Panc1 (cell line): ENCODE measurements around the gene MAP2K6. TPM values are rescaled to one million over a fixed set of nuclear protein-coding genes. Genes with fewer than 3 reads are reported as not detected.

ENCODE experiments used
- ATAC-seq: fragments of 200-7000 bp; cut with Tn5 transposase; 2 replicates; pipeline ENCODE4 v1.9.1; 2020; ENCODE audit warnings: mild to moderate bottlenecking, moderate library complexity
- BruUV-seq: library from RNA; stranded (reverse); fragments of 400-500 nt; replicated peaks from 2 replicates; lab custom pipeline; 2021; lab: Mats Ljungman, UMichigan
- CTCF ChIA-PET: fragments of 300-600 bp; sonication (Branson Sonifier 250); formaldehyde crosslinking; loops from one replicate; lab custom pipeline; 2022; ENCODE audit warnings: antibody characterized with exemption; lab: Charles Lee
- POLR2A ChIA-PET: fragments of 300-600 bp; sonication (Branson Sonifier 250); formaldehyde crosslinking; loops from one replicate; lab custom pipeline; 2022; ENCODE audit warnings: antibody characterized with exemption; lab: Charles Lee
- DNase-seq: peaks from one replicate; pipeline ENCODE4 v3.0.0-alpha.2; 2010; ENCODE audit warnings: low read depth, low spot score
- H3K27ac ChIP-seq: 2 replicates; pipeline ENCODE4 v1.5.1; 2011; ENCODE audit warnings: mild to moderate bottlenecking, low read length, inconsistent platforms
- H3K27me3 ChIP-seq: fragments of 200-500 bp; sonication (Bioruptor generic); 2 replicates; pipeline ENCODE4 v1.6.0; 2014; ENCODE audit warnings: low read length, inconsistent platforms; ENCODE audit not compliant: control insufficient read depth, insufficient read depth
- H3K36me3 ChIP-seq: fragments of 200-500 bp; sonication (Bioruptor generic); 2 replicates; pipeline ENCODE4 v1.5.1; 2014; ENCODE audit warnings: inconsistent platforms, mild to moderate bottlenecking, low read length, moderate library complexity; ENCODE audit not compliant: control insufficient read depth, insufficient read depth
- H3K4me1 ChIP-seq: 2 replicates; pipeline ENCODE4 v1.5.1; 2011; ENCODE audit warnings: inconsistent platforms, mild to moderate bottlenecking, low read length, moderate library complexity; ENCODE audit not compliant: control insufficient read depth, insufficient read depth
- H3K4me3 ChIP-seq, 2 experiments: 2 replicates each; pipeline ENCODE4 v1.5.1; 2011 to 2012; ENCODE audit warnings: low read depth in 2 of 2, low read length in 2 of 2, mild to moderate bottlenecking in 2 of 2, inconsistent platforms in 1 of 2, moderate library complexity in 1 of 2
- H3K9me3 ChIP-seq: fragments of 200-500 bp; sonication (Bioruptor generic); 2 replicates; pipeline ENCODE4 v1.5.1; 2014; ENCODE audit warnings: low read depth, mild to moderate bottlenecking, inconsistent platforms, low read length, moderate library complexity; ENCODE audit not compliant: control insufficient read depth, insufficient read depth
- POLR2AphosphoS5 ChIP-seq: IDR thresholded peaks from 2 replicates; pipeline ENCODE4 v1.6.1; 2012; ENCODE audit warnings: mild to moderate bottlenecking, low read depth, low read length, moderate library complexity
- SIN3A ChIP-seq: IDR thresholded peaks from 2 replicates; pipeline ENCODE4 v1.6.1; 2012; ENCODE audit warnings: low read depth, mild to moderate bottlenecking, low read length, moderate library complexity, borderline replicate concordance; ENCODE audit not compliant: insufficient read depth
- TCF7L2 ChIP-seq: IDR thresholded peaks from 2 replicates; pipeline ENCODE4 v1.6.1; 2011; ENCODE audit warnings: mild to moderate bottlenecking, low read depth, low read length, inconsistent platforms
- in situ Hi-C: cut with HindIII; loops from 2 replicates; pipeline ENCODE4 v1.10.0; 2016; ENCODE audit warnings: low sequenced_read_pairs, low pct_unique_long_range_greater_than_20kb
- intact Hi-C: fragments of 100-400 bp; cut with micrococcal nuclease; formaldehyde crosslinking; loops from one replicate; pipeline ENCODE4 v1.10.0; 2022; ENCODE audit not compliant: unreplicated experiment
- total RNA-seq: library from RNA; stranded (reverse); gene quantifications from one replicate; pipeline ENCODE4 v1.2.1, GENCODE V29; 2021; ENCODE audit not compliant: unreplicated experiment
- TF ChIP-seq, protein P1 (sequence below), 2 experiments: IDR thresholded peaks; 2 replicates each; pipeline ENCODE4 v1.6.1; 2011 to 2012; ENCODE audit warnings: low read depth in 2 of 2, control low read depth in 1 of 2, low read length in 1 of 2, mild to moderate bottlenecking in 1 of 2, moderate library complexity in 1 of 2; ENCODE audit not compliant: insufficient read depth in 1 of 2
- TF ChIP-seq, protein P2 (sequence below): fragments of 450-650 bp; IDR thresholded peaks from 2 replicates; pipeline ENCODE4 v1.5.1; 2017; ENCODE audit warnings: mild to moderate bottlenecking

MAP2K6 gene
- total RNA-seq, 1 experiment from 2014 or later: 11.8 TPM

DNA sequence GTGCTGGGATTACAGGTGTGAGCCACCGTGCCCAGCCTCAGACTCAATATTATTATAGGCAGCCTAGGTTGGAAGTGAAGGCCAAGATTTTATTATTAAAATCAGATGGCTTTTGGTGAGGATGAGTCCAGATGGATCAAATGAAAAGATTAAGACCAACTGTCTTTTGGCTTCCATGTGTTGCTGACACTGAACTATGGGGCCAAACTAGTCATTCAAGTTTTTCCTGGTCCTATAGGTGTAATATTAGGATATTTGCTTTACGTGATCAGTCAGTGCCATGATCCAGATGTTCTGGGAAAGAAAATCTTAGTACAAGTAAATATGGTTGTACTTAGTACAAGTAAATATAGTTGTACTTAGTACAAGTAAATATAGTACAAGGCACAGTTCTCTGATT, 140.6 kb downstream of the MAP2K6 start:
- H3K4me1 ChIP-seq: no peaks in the 10 kb centered on the region
- no peaks in the 10 kb centered on the region for H3K27me3 ChIP-seq
- no peak overlapping the region for H3K27ac ChIP-seq
- TF ChIP-seq, protein P1, sequence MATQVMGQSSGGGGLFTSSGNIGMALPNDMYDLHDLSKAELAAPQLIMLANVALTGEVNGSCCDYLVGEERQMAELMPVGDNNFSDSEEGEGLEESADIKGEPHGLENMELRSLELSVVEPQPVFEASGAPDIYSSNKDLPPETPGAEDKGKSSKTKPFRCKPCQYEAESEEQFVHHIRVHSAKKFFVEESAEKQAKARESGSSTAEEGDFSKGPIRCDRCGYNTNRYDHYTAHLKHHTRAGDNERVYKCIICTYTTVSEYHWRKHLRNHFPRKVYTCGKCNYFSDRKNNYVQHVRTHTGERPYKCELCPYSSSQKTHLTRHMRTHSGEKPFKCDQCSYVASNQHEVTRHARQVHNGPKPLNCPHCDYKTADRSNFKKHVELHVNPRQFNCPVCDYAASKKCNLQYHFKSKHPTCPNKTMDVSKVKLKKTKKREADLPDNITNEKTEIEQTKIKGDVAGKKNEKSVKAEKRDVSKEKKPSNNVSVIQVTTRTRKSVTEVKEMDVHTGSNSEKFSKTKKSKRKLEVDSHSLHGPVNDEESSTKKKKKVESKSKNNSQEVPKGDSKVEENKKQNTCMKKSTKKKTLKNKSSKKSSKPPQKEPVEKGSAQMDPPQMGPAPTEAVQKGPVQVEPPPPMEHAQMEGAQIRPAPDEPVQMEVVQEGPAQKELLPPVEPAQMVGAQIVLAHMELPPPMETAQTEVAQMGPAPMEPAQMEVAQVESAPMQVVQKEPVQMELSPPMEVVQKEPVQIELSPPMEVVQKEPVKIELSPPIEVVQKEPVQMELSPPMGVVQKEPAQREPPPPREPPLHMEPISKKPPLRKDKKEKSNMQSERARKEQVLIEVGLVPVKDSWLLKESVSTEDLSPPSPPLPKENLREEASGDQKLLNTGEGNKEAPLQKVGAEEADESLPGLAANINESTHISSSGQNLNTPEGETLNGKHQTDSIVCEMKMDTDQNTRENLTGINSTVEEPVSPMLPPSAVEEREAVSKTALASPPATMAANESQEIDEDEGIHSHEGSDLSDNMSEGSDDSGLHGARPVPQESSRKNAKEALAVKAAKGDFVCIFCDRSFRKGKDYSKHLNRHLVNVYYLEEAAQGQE (IDR thresholded peaks at IDR 0.05; ENCODE audit: insufficient read depth in 1 of 2, low read depth in 2 of 2, low read length in 1 of 2): no peak
- TF ChIP-seq TCF7L2: no peak
- TF ChIP-seq, protein P2, sequence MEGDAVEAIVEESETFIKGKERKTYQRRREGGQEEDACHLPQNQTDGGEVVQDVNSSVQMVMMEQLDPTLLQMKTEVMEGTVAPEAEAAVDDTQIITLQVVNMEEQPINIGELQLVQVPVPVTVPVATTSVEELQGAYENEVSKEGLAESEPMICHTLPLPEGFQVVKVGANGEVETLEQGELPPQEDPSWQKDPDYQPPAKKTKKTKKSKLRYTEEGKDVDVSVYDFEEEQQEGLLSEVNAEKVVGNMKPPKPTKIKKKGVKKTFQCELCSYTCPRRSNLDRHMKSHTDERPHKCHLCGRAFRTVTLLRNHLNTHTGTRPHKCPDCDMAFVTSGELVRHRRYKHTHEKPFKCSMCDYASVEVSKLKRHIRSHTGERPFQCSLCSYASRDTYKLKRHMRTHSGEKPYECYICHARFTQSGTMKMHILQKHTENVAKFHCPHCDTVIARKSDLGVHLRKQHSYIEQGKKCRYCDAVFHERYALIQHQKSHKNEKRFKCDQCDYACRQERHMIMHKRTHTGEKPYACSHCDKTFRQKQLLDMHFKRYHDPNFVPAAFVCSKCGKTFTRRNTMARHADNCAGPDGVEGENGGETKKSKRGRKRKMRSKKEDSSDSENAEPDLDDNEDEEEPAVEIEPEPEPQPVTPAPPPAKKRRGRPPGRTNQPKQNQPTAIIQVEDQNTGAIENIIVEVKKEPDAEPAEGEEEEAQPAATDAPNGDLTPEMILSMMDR: no peak
- TF ChIP-seq POLR2AphosphoS5: no peak
- TF ChIP-seq SIN3A: no peak
- DNase-seq (no peak), ATAC-seq (no peak)
- peaks cover 5% of the 10 kb centered on the region; the same call in 1 of the 2 replicates for H3K9me3 ChIP-seq
- no peaks in the 10 kb centered on the region for H3K36me3 ChIP-seq
- ChIA-PET CTCF (interaction anchor here (0.6 kb wide), 1 partner anchor 43 kb away, joined by 3 read pairs; no protein-coding TSS in a partner anchor), POLR2A (no interaction called here)
- in situ Hi-C loops (no loop called here), intact Hi-C loops (no loop called here)
- no peak overlapping the region for H3K4me3 ChIP-seq
- no TSS peak for BruUV-seq

DNA sequence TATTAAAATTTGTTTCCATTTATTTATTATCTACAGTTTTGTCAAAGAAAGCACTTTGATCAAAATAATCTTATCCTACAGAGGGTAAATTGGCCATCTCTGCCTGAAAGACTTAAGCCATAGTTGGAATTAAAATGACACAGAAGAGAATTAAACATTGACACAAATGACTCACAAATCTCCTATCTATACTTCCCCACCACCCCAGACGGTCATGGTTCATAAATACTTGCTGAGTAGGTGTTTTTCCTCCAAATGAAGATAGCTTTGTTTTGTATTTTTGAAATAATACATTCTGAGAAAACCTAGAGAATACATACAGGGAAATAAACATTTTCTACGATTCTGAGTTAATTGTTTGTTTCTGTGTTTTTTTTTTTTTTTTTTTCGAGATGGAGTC, 142.8 kb downstream of the MAP2K6 start:
- Histone ChIP-seq H3K27ac (no peak overlapping the region), H3K9me3 (peaks cover 5% of the 10 kb centered on the region; the same call in 1 of the 2 replicates), H3K27me3 (no peaks in the 10 kb centered on the region), H3K36me3 (no peaks in the 10 kb centered on the region), H3K4me3 (no peak overlapping the region), H3K4me1 (no peaks in the 10 kb centered on the region)
- ATAC-seq: no peak
- intact Hi-C loops: no loop called here
- in situ Hi-C loops: no loop called here
- no peak for DNase-seq
- ChIA-PET POLR2A (interaction anchor here (0.7 kb wide), 1 partner anchor 11 kb away, joined by 4 read pairs; no protein-coding TSS in a partner anchor), CTCF (no interaction called here)
- BruUV-seq: no TSS peak
- TF ChIP-seq TCF7L2 (no peak), POLR2AphosphoS5 (no peak), SIN3A (no peak)
- TF ChIP-seq, protein P1 (IDR thresholded peaks at IDR 0.05; ENCODE audit: insufficient read depth in 1 of 2, low read depth in 2 of 2, low read length in 1 of 2): no peak
- TF ChIP-seq, protein P2: no peak
